Body of pancreas (tissue), 4 donors: Measurements from ENCODE around the gene PYHIN1. TPM values are rescaled to one million over a fixed set of nuclear protein-coding genes. Genes with fewer than 3 reads are reported as not detected.

Experiments
- ATAC-seq: fragments of 150-250 bp; one replicate; pipeline ENCODE4 v1.9.1; 2016
- DNase-seq, 4 donors: peaks; one replicate each; pipeline ENCODE4 v3.0.0-alpha.2; 2019
- H3K27ac ChIP-seq, 4 donors: fragments of 200-600 bp; sonication (generic); 1 replicate in 3 of 4; 2 replicates in 1 of 4; pipeline versions ENCODE4 v1.5.1 to v1.6.1; 2016 to 2019; ENCODE audit warnings: mild to moderate bottlenecking in 1 of 4, mixed read lengths in 1 of 4, moderate library complexity in 1 of 4
- H3K27me3 ChIP-seq, 2 donors: fragments of 200-600 bp; sonication (generic); one replicate each; pipeline ENCODE4 v1.6.0; 2016; ENCODE audit warnings: mild to moderate bottlenecking in 1 of 2
- H3K36me3 ChIP-seq, 2 donors: fragments of 200-600 bp; sonication (generic); replicated peaks in 1 of 2; 2 replicates each; pipeline ENCODE4 v1.5.1; 2016; ENCODE audit warnings: low read depth in 2 of 2; ENCODE audit not compliant: insufficient read depth in 1 of 2
- H3K4me1 ChIP-seq: fragments of 200-600 bp; sonication (generic); one replicate; pipeline ENCODE4 v1.6.0; 2016
- H3K4me3 ChIP-seq, 2 donors: fragments of 200-600 bp; sonication (generic); 1 replicate in 1 of 2; 2 replicates in 1 of 2; pipeline ENCODE4 v1.5.1; 2016 to 2019
- H3K9me3 ChIP-seq, 3 donors: fragments of 200-600 bp; sonication (generic); 1 replicate in 2 of 3; 2 replicates in 1 of 3; pipeline ENCODE4 v1.5.1; 2016
- CTCF ChIP-seq, 7 experiments: fragments of 450-650 bp in 4 of 7; fragments of 200-600 bp in 3 of 7; sonication (generic) in 3 of 7; IDR thresholded peaks; one replicate each; pipeline ENCODE4 v1.5.1; 2016 to 2019; ENCODE audit warnings: antibody characterized with exemption in 7 of 7
- POLR2A ChIP-seq, 3 donors: fragments of 450-650 bp; IDR thresholded peaks; one replicate each; pipeline ENCODE4 v1.6.1; 2016; ENCODE audit warnings: antibody characterized with exemption in 3 of 3, mild to moderate bottlenecking in 2 of 3
- WGBS, 2 donors: methylation state at CpG; one replicate each; pipeline ENCODE4 v1.1.5; 2017; 5-methylcytosine and 5-hydroxymethylcytosine counted together
- intact Hi-C: fragments of 100-400 bp; cut with DNase I; formaldehyde crosslinking; loops from one replicate; pipeline ENCODE4 v1.15.1; 2023
- total RNA-seq, 2 donors: library from RNA; depleted of rRNA; stranded (reverse); fragments of >200 nt; gene quantifications; one replicate each; pipeline ENCODE4 v1.1.0, GENCODE V29; 2016

Gene PYHIN1
- total RNA-seq, 2 donors from 2014 or later: 0.66 to 1.6 TPM

DNA sequence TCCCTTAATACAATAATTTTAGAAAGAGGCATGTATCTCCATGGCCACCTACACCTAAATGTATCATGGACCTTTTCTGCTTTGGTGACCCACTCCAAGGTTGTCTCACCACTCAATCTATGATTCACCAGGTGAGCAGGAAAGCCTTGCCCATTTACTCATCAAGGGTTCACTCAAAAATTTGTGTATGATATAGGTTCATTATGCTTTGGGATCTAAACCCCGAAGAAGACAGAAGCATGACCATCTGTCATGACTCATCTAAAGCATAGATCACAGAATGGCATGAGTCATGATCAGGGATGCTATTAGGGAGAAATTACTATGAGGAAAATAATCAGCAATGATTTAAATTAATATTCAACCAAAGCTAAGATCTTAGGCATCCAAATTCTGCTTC is 38.5 kb downstream of the PYHIN1 start:
- no peak for ATAC-seq
- 59 to 67% methylated on average over 1 of the region's 1 CpG for WGBS, 2 donors
- Histone ChIP-seq H3K4me3 (no peak overlapping the region), H3K36me3 (no peaks in the 10 kb centered on the region), H3K27ac (no peak overlapping the region), H3K4me1 (no peaks in the 10 kb centered on the region), H3K9me3 (no peaks in the 10 kb centered on the region), H3K27me3 (no peaks in the 10 kb centered on the region)
- intact Hi-C loops: no loop called here
- DNase-seq: no peak
- TF ChIP-seq CTCF (IDR thresholded peaks at IDR 0.05) (no peak), POLR2A (IDR thresholded peaks at IDR 0.05) (no peak)

DNA sequence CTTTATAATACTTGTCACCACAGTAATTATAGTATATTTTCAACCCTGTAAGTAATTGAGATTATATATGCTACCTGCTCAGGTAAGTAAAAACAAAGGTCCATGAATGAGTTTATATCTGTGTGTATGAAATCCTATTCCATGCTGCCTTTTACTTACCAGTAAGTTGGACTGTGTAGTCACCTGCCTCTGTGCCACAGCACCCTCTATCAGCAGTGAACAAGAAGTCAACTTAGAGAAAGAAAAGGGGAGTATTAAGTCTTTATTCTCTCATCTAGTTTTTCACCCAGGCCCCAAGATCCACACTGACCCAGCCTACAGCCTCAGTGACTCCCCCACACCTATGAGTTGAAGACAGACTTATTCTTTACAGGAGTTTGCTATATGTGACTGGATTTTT is 41.5 kb downstream of the PYHIN1 start:
- no peaks in the 10 kb centered on the region for H3K36me3 ChIP-seq
- H3K27ac ChIP-seq: no peak overlapping the region
- no peak overlapping the region for H3K4me3 ChIP-seq
- no peaks in the 10 kb centered on the region for H3K9me3 ChIP-seq
- DNase-seq: no peak
- TF ChIP-seq POLR2A (IDR thresholded peaks at IDR 0.05) (no peak), CTCF (IDR thresholded peaks at IDR 0.05) (no peak)
- ATAC-seq: no peak
- H3K27me3 ChIP-seq: no peaks in the 10 kb centered on the region
- intact Hi-C loops: no loop called here
- H3K4me1 ChIP-seq: no peaks in the 10 kb centered on the region

- Histone ChIP-seq H3K36me3 (no peaks in the 10 kb centered on the region), H3K27ac (no peak overlapping the region), H3K9me3 (no peaks in the 10 kb centered on the region), H3K4me3 (no peak overlapping the region), H3K4me1 (no peaks in the 10 kb centered on the region), H3K27me3 (no peaks in the 10 kb centered on the region)
- intact Hi-C loops: no loop called here
- ATAC-seq (no peak), DNase-seq (no peak)
- WGBS, 2 donors: 18 to 21% methylated on average over 4 of the region's 4 CpGs
- TF ChIP-seq CTCF (IDR thresholded peaks at IDR 0.05) (no peak), POLR2A (IDR thresholded peaks at IDR 0.05) (no peak)
These were observed 44.9 kb downstream of the PYHIN1 start for GRCh38 chr1:158976219-158976618.

DNA sequence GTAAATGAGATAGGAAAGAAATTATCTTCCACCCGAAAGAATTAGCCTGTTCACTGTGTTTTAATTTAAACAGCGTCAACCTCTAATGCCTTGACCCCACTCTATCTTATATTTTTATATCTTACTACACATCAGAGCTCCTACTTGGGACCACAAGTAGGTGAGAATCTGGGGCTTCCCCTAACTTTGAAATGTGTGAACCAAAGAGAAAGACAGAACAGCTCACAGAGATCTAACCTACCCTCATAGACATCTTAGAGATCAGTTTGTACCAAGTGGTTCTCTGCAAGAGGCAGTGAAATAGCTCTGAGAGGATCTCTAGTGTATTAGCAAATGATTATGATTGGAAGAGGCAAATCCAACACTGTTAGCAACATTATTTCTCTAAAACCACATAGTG is 47.4 kb downstream of the PYHIN1 start:
- TF ChIP-seq CTCF (IDR thresholded peaks at IDR 0.05) (no peak), POLR2A (IDR thresholded peaks at IDR 0.05) (no peak)
- Histone ChIP-seq H3K9me3 (no peaks in the 10 kb centered on the region), H3K27me3 (no peaks in the 10 kb centered on the region), H3K4me3 (no peak overlapping the region), H3K4me1 (no peaks in the 10 kb centered on the region), H3K36me3 (no peaks in the 10 kb centered on the region), H3K27ac (no peak overlapping the region)
- DNase-seq: no peak
- intact Hi-C loops: no loop called here
- ATAC-seq: no peak
- 41 to 45% methylated on average over 2 of the region's 2 CpGs for WGBS, 2 donors

GRCh38 chr1:158979229-158979628 is 47.9 kb downstream of the PYHIN1 start:
- Histone ChIP-seq H3K9me3 (no peaks in the 10 kb centered on the region), H3K27me3 (no peaks in the 10 kb centered on the region), H3K4me3 (no peak overlapping the region), H3K4me1 (no peaks in the 10 kb centered on the region), H3K36me3 (no peaks in the 10 kb centered on the region), H3K27ac (no peak overlapping the region)
- intact Hi-C loops: no loop called here
- ATAC-seq: no peak
- DNase-seq: no peak
- TF ChIP-seq POLR2A (IDR thresholded peaks at IDR 0.05) (no peak), CTCF (IDR thresholded peaks at IDR 0.05) (no peak)
- WGBS, 2 donors: 42 to 48% methylated on average over 1 of the region's 1 CpG
